Fibroblast of gingiva (primary cell): ENCODE results near the gene NAA80.
"Not testable (repeated sequence)": the region's sequence is repeated elsewhere in the genome, so short reads cannot be mapped to it uniquely, and the experiment has no call there.

Experiments
- DNase-seq: peaks from one replicate; pipeline ENCODE4 v3.0.0-alpha.2; 2011; ENCODE audit warnings: low read depth

NAA80 gene

GRCh38 chr3:50269977-50270413 lies 29.2 kb downstream of the NAA80 start:
- DNase-seq, result no peak

- DNase-seq, result no peak
Observed at GRCh38 chr3:50269460-50269859, 29.7 kb downstream of the NAA80 start.

- peak; percentile 82 for DNase-seq
Observed at GRCh38 chr3:50268703-50269451, 30.3 kb downstream of the NAA80 start, which contains the start of gene SEMA3B. Gene SEMA3B, plus strand, starts transcription at chr3:50269147. Its CDS starts 94 bp downstream, at chr3:50269241.

- DNase-seq, result no peak
Observed at GRCh38 chr3:50268276-50268675, 30.9 kb downstream of the NAA80 start.

GRCh38 chr3:50267280-50267913 lies 31.8 kb downstream of the NAA80 start:
- DNase-seq, result peak; percentile 32

- DNase-seq, result no peak
Observed at GRCh38 chr3:50266836-50267235, 32.4 kb downstream of the NAA80 start.

- no peak for DNase-seq
Observed at GRCh38 chr3:50266017-50266416, 33.2 kb downstream of the NAA80 start.

- DNase-seq, result no peak
Observed at GRCh38 chr3:50265571-50265970, 33.6 kb downstream of the NAA80 start.

- DNase-seq, result no peak
Observed at GRCh38 chr3:50264964-50265485, 34.2 kb downstream of the NAA80 start.

- peak; percentile 90 for DNase-seq
Observed at GRCh38 chr3:50264383-50264963, 34.7 kb downstream of the NAA80 start.

GRCh38 chr3:50263478-50264382 lies 35.5 kb downstream of the NAA80 start:
- DNase-seq, result peak; percentile 36

- no peak for DNase-seq
Observed at GRCh38 chr3:50262778-50263177, 36.4 kb downstream of the NAA80 start.

GRCh38 chr3:50262200-50262599 lies 37.0 kb downstream of the NAA80 start:
- DNase-seq, result not testable (repeated sequence)

GRCh38 chr3:50261505-50261904 lies 37.7 kb downstream of the NAA80 start:
- DNase-seq, result no peak

- no peak for DNase-seq
Observed at GRCh38 chr3:50260942-50261441, 38.2 kb downstream of the NAA80 start.

- DNase-seq, result peak; percentile 88
Observed at GRCh38 chr3:50260027-50260941, 38.9 kb downstream of the NAA80 start.

GRCh38 chr3:50259432-50260026 lies 39.7 kb downstream of the NAA80 start:
- DNase-seq, result no peak

- DNase-seq, result no peak
Observed at GRCh38 chr3:50258979-50259378, 40.2 kb downstream of the NAA80 start.

GRCh38 chr3:50258029-50258680 lies 41.0 kb downstream of the NAA80 start:
- no peak for DNase-seq
